HepG2 (cell line): ENCODE measurements around the gene UNKL. TPM values are rescaled to one million over a fixed set of nuclear protein-coding genes. Genes with fewer than 3 reads are reported as not detected.

ENCODE experiments used
- CBX2 ChIP-seq, 2 experiments: fragments of 200-600 bp in 1 of 2; sonication (generic); formaldehyde crosslinking in 1 of 2; IDR thresholded peaks; 2 replicates each; pipeline versions ENCODE4 v1.7.0 to v1.8.1; 2018 to 2022; ENCODE audit warnings: low read depth in 2 of 2, low read length in 1 of 2, mild to moderate bottlenecking in 1 of 2, missing genetic modification reagents in 1 of 2
- DRAP1 ChIP-seq: IDR thresholded peaks from 2 replicates; pipeline ENCODE4 v1.6.1; 2016; ENCODE audit warnings: missing genetic modification reagents, missing compliant biosample characterization
- HDAC1 ChIP-seq: sonication (generic); formaldehyde crosslinking; IDR thresholded peaks from 2 replicates; pipeline ENCODE4 v1.5.1; 2020; ENCODE audit warnings: mild to moderate bottlenecking, missing genetic modification reagents
- HMGXB4 ChIP-seq, 2 experiments: sonication (generic) in 1 of 2; formaldehyde crosslinking in 1 of 2; IDR thresholded peaks; 2 replicates each; pipeline versions ENCODE4 v1.4.0 to v1.6.1; 2018 to 2020; ENCODE audit warnings: missing genetic modification reagents in 2 of 2, borderline replicate concordance in 1 of 2, low read depth in 1 of 2, mild to moderate bottlenecking in 1 of 2, missing biosample characterization in 1 of 2
- HNF1B ChIP-seq: sonication (generic); formaldehyde crosslinking; IDR thresholded peaks from 2 replicates; pipeline ENCODE4 v1.5.1; 2020; ENCODE audit warnings: mild to moderate bottlenecking, moderate library complexity, missing genetic modification reagents
- MAFF ChIP-seq: IDR thresholded peaks from 2 replicates; pipeline ENCODE4 v1.6.1; 2011; ENCODE audit warnings: low read depth, low read length, improper control_type of control experiment
- MAZ ChIP-seq, 2 experiments: sonication (generic) in 1 of 2; formaldehyde crosslinking in 1 of 2; IDR thresholded peaks; 2 replicates each; pipeline versions ENCODE4 v1.5.0 to v1.6.1; 2012 to 2020; ENCODE audit warnings: low read depth in 2 of 2, mild to moderate bottlenecking in 2 of 2, borderline replicate concordance in 1 of 2, improper control_type of control experiment in 1 of 2, low read length in 1 of 2, missing genetic modification reagents in 1 of 2, moderate library complexity in 1 of 2
- PAWR ChIP-seq: sonication (generic); formaldehyde crosslinking; IDR thresholded peaks from 2 replicates; pipeline ENCODE4 v1.4.0; 2020; ENCODE audit warnings: missing genetic modification reagents, mild to moderate bottlenecking, borderline replicate concordance
- RBFOX2 ChIP-seq: fragments of 200-400 bp; formaldehyde crosslinking; IDR thresholded peaks from 2 replicates; pipeline ENCODE4 v1.6.1; 2017; ENCODE audit warnings: low read depth, mild to moderate bottlenecking, low read length
- SMAD1 ChIP-seq: sonication (generic); formaldehyde crosslinking; IDR thresholded peaks from 2 replicates; pipeline ENCODE4 v1.4.0; 2020; ENCODE audit warnings: missing genetic modification reagents, low read depth, mild to moderate bottlenecking, borderline replicate concordance
- STAG1 ChIP-seq: sonication (generic); formaldehyde crosslinking; IDR thresholded peaks from 2 replicates; pipeline ENCODE4 v1.4.0; 2020; ENCODE audit warnings: missing genetic modification reagents
- ZFAT ChIP-seq: sonication (generic); formaldehyde crosslinking; conservative IDR thresholded peaks from 2 replicates; pipeline ENCODE4 v1.8.1; 2023; ENCODE audit warnings: missing genetic modification reagents, inconsistent platforms
- ZFP91 ChIP-seq: sonication (generic); formaldehyde crosslinking; IDR thresholded peaks from 2 replicates; pipeline ENCODE4 v1.9.0; 2022; ENCODE audit warnings: missing genetic modification reagents, mild to moderate bottlenecking, borderline replicate concordance
- ZNF124 ChIP-seq: sonication (generic); formaldehyde crosslinking; IDR thresholded peaks from 2 replicates; pipeline ENCODE4 v1.4.0; 2020; ENCODE audit warnings: missing genetic modification reagents
- ZNF263 ChIP-seq: sonication (generic); formaldehyde crosslinking; IDR thresholded peaks from 2 replicates; pipeline ENCODE4 v1.4.0; 2020; ENCODE audit warnings: missing genetic modification reagents
- ZNF280B ChIP-seq: sonication (generic); formaldehyde crosslinking; IDR thresholded peaks from 2 replicates; pipeline ENCODE4 v1.5.0; 2020; ENCODE audit warnings: missing genetic modification reagents, mild to moderate bottlenecking, borderline replicate concordance
- ZNF34 ChIP-seq: sonication (generic); formaldehyde crosslinking; IDR thresholded peaks from 2 replicates; pipeline ENCODE4 v1.4.0; 2020; ENCODE audit warnings: mild to moderate bottlenecking, missing genetic modification reagents, borderline replicate concordance
- ZNF709 ChIP-seq: sonication (generic); formaldehyde crosslinking; IDR thresholded peaks from 2 replicates; pipeline ENCODE4 v1.5.0; 2020; ENCODE audit warnings: mild to moderate bottlenecking, missing genetic modification reagents
- ZNF713 ChIP-seq: sonication (generic); formaldehyde crosslinking; IDR thresholded peaks from 2 replicates; pipeline ENCODE4 v1.4.0; 2020; ENCODE audit warnings: mild to moderate bottlenecking, missing genetic modification reagents
- ZNF737 ChIP-seq: sonication (generic); formaldehyde crosslinking; IDR thresholded peaks from 2 replicates; pipeline ENCODE4 v1.5.0; 2020; ENCODE audit warnings: missing genetic modification reagents, mild to moderate bottlenecking, borderline replicate concordance
- ZNF891 ChIP-seq: sonication (generic); formaldehyde crosslinking; IDR thresholded peaks from 2 replicates; pipeline ENCODE4 v1.5.0; 2020; ENCODE audit warnings: mild to moderate bottlenecking, missing genetic modification reagents
- polyA plus RNA-seq, 8 experiments: library from polyadenylated mRNA; depleted of rRNA in 3 of 8; stranded (reverse) in 7 of 8; unstranded in 1 of 8; fragments of >200 nt; fragmentation: Illumina TruSeq in 4 of 8; extraction: Trizol in 4 of 8; gene quantifications; 2 replicates each; pipeline versions ENCODE4 v1.2.1 to v1.2.3, GENCODE V29; 2011 to 2016; ENCODE audit warnings: low read depth in 4 of 8, missing spikeins in 1 of 8, mixed read lengths in 1 of 8; ENCODE audit not compliant: insufficient read depth in 1 of 8
- total RNA-seq, 5 experiments: library from RNA; depleted of rRNA; stranded (reverse); fragments of >200 nt; fragmentation: Illumina TruSeq; extraction: Trizol; gene quantifications; 2 replicates each; pipeline ENCODE4 v1.2.3, GENCODE V29; 2016; ENCODE audit warnings: low read depth in 1 of 5

The UNKL gene
- total and polyA plus RNA-seq, 2 of the 13 experiments (the other 11 are each of a cell fraction or from before 2014, with no cell fraction given) = 10.4 to 17.6 TPM

- TF ChIP-seq ZNF709 (0 out of 2 replicates have a peak, but pooled peaks have one; percentile 32), MAZ (IDR thresholded peaks at IDR 0.05; ENCODE audit: borderline replicate concordance, low read depth, low read length) (peak; percentile 45; the same call in 1 of the 2 replicates), MAZ (CRISPR knock-in tag; IDR thresholded peaks at IDR 0.05; ENCODE audit: low read depth) (no peak), SMAD1 (no peak), ZNF280B (CRISPR knock-in tag) (peak; percentile 33; the same call in 1 of the 2 replicates), ZNF263 (CRISPR knock-in tag) (peak; percentile 40; the same call in 1 of the 2 replicates), MAFF (no peak), ZNF891 (CRISPR knock-in tag) (no peak), ZNF34 (CRISPR knock-in tag) (no peak), STAG1 (CRISPR knock-in tag) (peak; percentile 61), DRAP1 (no peak), HDAC1 (CRISPR knock-in tag) (no peak), ZNF737 (no peak), ZNF124 (no peak), ZFP91 (CRISPR knock-in tag) (no peak), RBFOX2 (no peak), CBX2 (IDR thresholded peaks at IDR 0.05; ENCODE audit: low read depth, low read length) (no peak), CBX2 (CRISPR knock-in tag; IDR thresholded peaks at IDR 0.05; ENCODE audit: low read depth) (no peak), ZNF713 (CRISPR knock-in tag) (no peak), HMGXB4 (CRISPR knock-in tag; IDR thresholded peaks at IDR 0.05; ENCODE audit: borderline replicate concordance in 1 of 2, low read depth in 1 of 2) (peak in 1 of 2 experiments; percentile 20; a peak in 1 of 4 replicates), PAWR (CRISPR knock-in tag) (no peak), ZFAT (CRISPR knock-in tag) (no peak), HNF1B (CRISPR knock-in tag) (no peak)
Measured at GRCh38 chr16:1330260-1330914, 84.1 kb downstream of the UNKL start (continued).
